ENCODE data around the gene FHIT.
"Not testable (repeated sequence)": the region's sequence is repeated elsewhere in the genome, so short reads cannot be mapped to it uniquely, and the experiment has no call there.

FHIT gene

GRCh38 chr3:61077551-61077950, 173.7 kb downstream of the FHIT start:
- H3K4me3 ChIP-seq (ENCODE audit: low read depth, low read length): no peak overlapping the region
- DNase-seq (ENCODE audit: low read depth): no peak
- TF ChIP-seq CTCF (IDR thresholded peaks at IDR 0.05; ENCODE audit: low read depth, low read length, missing control alignments): no peak

- DNase-seq (ENCODE audit: low read depth): no peak
- no peak for TF ChIP-seq CTCF (IDR thresholded peaks at IDR 0.05; ENCODE audit: low read depth, low read length, missing control alignments)
Measured at GRCh38 chr3:61074783-61075182, 176.5 kb downstream of the FHIT start.

GRCh38 chr3:61073566-61074165, 177.6 kb downstream of the FHIT start:
- DNase-seq (ENCODE audit: low read depth): no peak
- TF ChIP-seq CTCF (IDR thresholded peaks at IDR 0.05; ENCODE audit: low read depth, low read length, missing control alignments): no peak
- no peak overlapping the region for H3K4me3 ChIP-seq (ENCODE audit: low read depth, low read length)

More at GRCh38 chr3:61074783-61075182, 176.5 kb downstream of the FHIT start:
- H3K4me3 ChIP-seq (ENCODE audit: low read depth, low read length): no peak overlapping the region

- no peak for DNase-seq (ENCODE audit: low read depth)
- no peak for TF ChIP-seq CTCF (IDR thresholded peaks at IDR 0.05; ENCODE audit: low read depth, low read length, missing control alignments)
- no peak overlapping the region for H3K4me3 ChIP-seq (ENCODE audit: low read depth, low read length)
Measured at GRCh38 chr3:61068084-61068483, 183.2 kb downstream of the FHIT start.

GRCh38 chr3:61066800-61067199, 184.5 kb downstream of the FHIT start:
- no peak for DNase-seq (ENCODE audit: low read depth)

GRCh38 chr3:61066222-61066621, 185.0 kb downstream of the FHIT start:
- not testable (repeated sequence) for H3K4me3 ChIP-seq (ENCODE audit: low read depth, low read length); DNase-seq (ENCODE audit: low read depth)

More at GRCh38 chr3:61066800-61067199, 184.5 kb downstream of the FHIT start:
- no peak for TF ChIP-seq CTCF (IDR thresholded peaks at IDR 0.05; ENCODE audit: low read depth, low read length, missing control alignments)
- no peak overlapping the region for H3K4me3 ChIP-seq (ENCODE audit: low read depth, low read length)

- no peak for TF ChIP-seq CTCF (IDR thresholded peaks at IDR 0.05; ENCODE audit: low read depth, low read length, missing control alignments)
- no peak overlapping the region for H3K4me3 ChIP-seq (ENCODE audit: low read depth, low read length)
- DNase-seq (ENCODE audit: low read depth): no peak
Measured at GRCh38 chr3:61065451-61066011, 185.7 kb downstream of the FHIT start.
